GM12878 (cell line): Measurements from ENCODE around the gene DESI1. TPM values are rescaled to one million over a fixed set of nuclear protein-coding genes. Genes with fewer than 3 reads are reported as not detected.

Source experiments
- ATAC-seq: fragments of 200-7000 bp; cut with Tn5 transposase; 3 replicates; pipeline ENCODE4 v1.9.1; 2020; ENCODE audit warnings: mild to moderate bottlenecking, moderate library complexity
- BruUV-seq: library from RNA; stranded (reverse); fragments of 400-500 nt; replicated peaks from 2 replicates; lab custom pipeline; 2021; lab: Mats Ljungman, UMichigan
- CTCF ChIA-PET: fragments of 300-600 bp; sonication (Branson Sonifier 250); formaldehyde crosslinking; extraction: SDS; loops from one replicate; lab custom pipeline; 2021; ENCODE audit warnings: inconsistent platforms; lab: Yijun Ruan, JAX
- POLR2A ChIA-PET: fragments of 350-600 bp; formaldehyde crosslinking; extraction: SDS; loops from one replicate; lab custom pipeline; 2021; ENCODE audit warnings: inconsistent platforms; lab: Charles Lee
- RAD21 ChIA-PET: fragments of 300-600 bp; sonication (Branson Sonifier 250); formaldehyde crosslinking; loops from one replicate; lab custom pipeline; 2023; ENCODE audit warnings: antibody characterized with exemption; ENCODE audit not compliant: unreplicated experiment; lab: Charles Lee
- SMC1A ChIA-PET: fragments of 300-600 bp; sonication (Branson Sonifier 250); formaldehyde crosslinking; loops from one replicate; lab custom pipeline; 2023; ENCODE audit not compliant: unreplicated experiment, uncharacterized antibody; lab: Charles Lee
- DNase-seq: peaks from one replicate; pipeline ENCODE4 v3.0.0-alpha.2; 2011; ENCODE audit warnings: low read depth, low spot score
- FAIRE-seq: peaks from 3 replicates; lab custom pipeline; 2011; peaks lifted over from hg19 to GRCh38; lab: Jason Lieb, UNC
- H2AFZ ChIP-seq: 2 replicates; pipeline ENCODE4 v1.6.0; 2011; ENCODE audit warnings: low read depth, low read length, control low read depth; ENCODE audit not compliant: control insufficient read depth
- H3K27ac ChIP-seq: 2 replicates; pipeline ENCODE4 v1.5.1; 2011; ENCODE audit warnings: control low read depth; ENCODE audit not compliant: control insufficient read depth, insufficient read depth
- H3K27me3 ChIP-seq, 2 experiments: replicated peaks in 1 of 2; 2 replicates each; pipeline versions ENCODE4 v1.6.0 to v1.6.1; 2011; ENCODE audit warnings: low read length in 1 of 2; ENCODE audit not compliant: control insufficient read depth in 2 of 2, insufficient read depth in 2 of 2
- H3K36me3 ChIP-seq, 2 experiments: 2 replicates each; pipeline ENCODE4 v1.5.1; 2011; ENCODE audit warnings: low read length in 1 of 2; ENCODE audit not compliant: control insufficient read depth in 2 of 2, insufficient read depth in 2 of 2
- H3K4me1 ChIP-seq: 2 replicates; pipeline ENCODE4 v1.6.1; 2011; ENCODE audit warnings: mild to moderate bottlenecking, low read length, moderate library complexity, mixed read lengths; ENCODE audit not compliant: control insufficient read depth, insufficient read depth
- H3K4me2 ChIP-seq: 2 replicates; pipeline ENCODE4 v1.6.0; 2011; ENCODE audit warnings: control low read depth; ENCODE audit not compliant: control insufficient read depth, insufficient read depth
- H3K4me3 ChIP-seq: fragments of 200-600 bp; sonication (generic); 2 replicates; pipeline ENCODE4 v1.5.1; 2016
- H3K79me2 ChIP-seq: 2 replicates; pipeline ENCODE4 v1.6.0; 2011; ENCODE audit warnings: low read length; ENCODE audit not compliant: control insufficient read depth, insufficient read depth
- H3K9ac ChIP-seq: 2 replicates; pipeline ENCODE4 v1.8.0; 2011; ENCODE audit warnings: low read length, control low read depth, mixed read lengths; ENCODE audit not compliant: control insufficient read depth, insufficient read depth
- H3K9me3 ChIP-seq: replicated peaks from 3 replicates; pipeline ENCODE4 v1.5.1; 2011; ENCODE audit warnings: mild to moderate bottlenecking, low read length; ENCODE audit not compliant: control insufficient read depth, insufficient read depth
- H4K20me1 ChIP-seq: 2 replicates; pipeline ENCODE4 v1.6.0; 2011; ENCODE audit not compliant: control insufficient read depth, insufficient read depth
- ATF7 ChIP-seq: fragments of 450-650 bp; IDR thresholded peaks from 2 replicates; pipeline ENCODE4 v1.6.1; 2016; ENCODE audit warnings: low read depth, mild to moderate bottlenecking
- BCL11A ChIP-seq: IDR thresholded peaks from 2 replicates; pipeline ENCODE4 v1.6.1; 2011; ENCODE audit warnings: low read depth, low read length
- ETV6 ChIP-seq, 2 experiments: fragments of 450-650 bp in 1 of 2; IDR thresholded peaks in 1 of 2; conservative IDR thresholded peaks in 1 of 2; 2 replicates each; pipeline ENCODE4 v1.6.1; 2014; ENCODE audit warnings: antibody characterized with exemption in 1 of 2, borderline replicate concordance in 1 of 2, low read depth in 1 of 2, mild to moderate bottlenecking in 1 of 2, moderate library complexity in 1 of 2
- FOXM1 ChIP-seq: IDR thresholded peaks from 2 replicates; pipeline ENCODE4 v1.6.1; 2012; ENCODE audit warnings: low read depth, mild to moderate bottlenecking, inconsistent platforms, low read length, moderate library complexity
- IKZF2 ChIP-seq, 2 experiments: fragments of 450-650 bp; IDR thresholded peaks; 2 replicates each; pipeline ENCODE4 v1.6.1; 2017; ENCODE audit warnings: mild to moderate bottlenecking in 2 of 2, moderate library complexity in 2 of 2
- MEF2A ChIP-seq: IDR thresholded peaks from 2 replicates; pipeline ENCODE4 v1.6.1; 2011; ENCODE audit warnings: low read depth, mild to moderate bottlenecking, low read length, moderate library complexity; ENCODE audit not compliant: insufficient read depth
- MXI1 ChIP-seq: fragments of 150-350 bp; IDR thresholded peaks from 2 replicates; pipeline ENCODE4 v1.6.1; 2011; ENCODE audit warnings: low read depth, mild to moderate bottlenecking, inconsistent platforms, low read length, improper control_type of control experiment
- POLR2AphosphoS2 ChIP-seq: IDR thresholded peaks from 2 replicates; pipeline ENCODE4 v1.6.1; 2011; ENCODE audit warnings: low read depth, mild to moderate bottlenecking, low read length, improper control_type of control experiment, moderate library complexity
- SMAD1 ChIP-seq: fragments of 450-650 bp; IDR thresholded peaks from 2 replicates; pipeline ENCODE4 v1.6.1; 2018; ENCODE audit warnings: mild to moderate bottlenecking, low read depth; ENCODE audit not compliant: partially characterized antibody
- SMARCA5 ChIP-seq: fragments of 450-650 bp; IDR thresholded peaks from 2 replicates; pipeline ENCODE4 v1.6.1; 2017; ENCODE audit warnings: mild to moderate bottlenecking
- TAF1 ChIP-seq: IDR thresholded peaks from 2 replicates; pipeline ENCODE4 v1.6.1; 2011; ENCODE audit warnings: mild to moderate bottlenecking, low read depth, low read length, borderline replicate concordance
- TARDBP ChIP-seq: IDR thresholded peaks from 2 replicates; pipeline ENCODE4 v1.6.1; 2016; ENCODE audit warnings: borderline replicate concordance
- ZNF207 ChIP-seq: fragments of 450-650 bp; IDR thresholded peaks from 2 replicates; pipeline ENCODE4 v1.6.1; 2014; ENCODE audit warnings: antibody characterized with exemption, mild to moderate bottlenecking, borderline replicate concordance
- WGBS: methylation state at CpG from one replicate; pipeline ENCODE4 v1.1.6; 2016; ENCODE audit warnings: low lambda C conversion rate; ENCODE audit not compliant: insufficient replicate concordance, insufficient coverage; ENCODE audit errors: missing lambda C conversion rate; 5-methylcytosine and 5-hydroxymethylcytosine counted together
- in situ Hi-C: fragments of 300-500 bp; cut with MboI; formaldehyde crosslinking; loops from 9 replicates; pipeline ENCODE4 v1.14.3; 2018; ENCODE audit warnings: mixed read lengths
- intact Hi-C: fragments of 100-400 bp; cut with micrococcal nuclease; formaldehyde crosslinking; loops from one replicate; pipeline ENCODE4 v1.14.2; 2022; ENCODE audit not compliant: unreplicated experiment
- polyA plus RNA-seq, 11 experiments: library from polyadenylated mRNA; depleted of rRNA in 4 of 11; unstranded in 6 of 11; stranded (reverse) in 5 of 11; fragments of >200 nt; fragmentation: Nextera tagmentation in 4 of 11; fragmentation: Illumina TruSeq in 1 of 11; extraction: Ambion mirVana in 4 of 11; extraction: Trizol in 1 of 11; gene quantifications; 1 replicate in 1 of 11; 2 replicates in 10 of 11; pipeline versions ENCODE4 v1.2.1 to v1.2.3, GENCODE V29; 2011 to 2016; ENCODE audit warnings: inconsistent platforms in 2 of 11, missing spikeins in 2 of 11, low read depth in 1 of 11
- total RNA-seq, 4 experiments: library from RNA; depleted of rRNA in 3 of 4; stranded (reverse); fragments of >200 nt in 3 of 4; fragmentation: Illumina TruSeq in 1 of 4; extraction: Trizol in 1 of 4; gene quantifications; 2 replicates each; pipeline versions ENCODE4 v1.2.1 to v1.2.3, GENCODE V29; 2013 to 2021
- TF ChIP-seq, protein P1 (sequence below): fragments of 450-650 bp; IDR thresholded peaks from 2 replicates; pipeline ENCODE4 v1.6.1; 2017; ENCODE audit warnings: low read depth, mild to moderate bottlenecking, moderate library complexity
- TF ChIP-seq, protein P2 (sequence below): IDR thresholded peaks from 2 replicates; pipeline ENCODE4 v1.6.1; 2011; ENCODE audit warnings: borderline replicate concordance, low read depth, mild to moderate bottlenecking, moderate library complexity, mixed read lengths, low read length; ENCODE audit not compliant: insufficient read depth; ENCODE audit errors: extremely low read length
- TF ChIP-seq, protein P3 (sequence below): fragments of 150-350 bp; IDR thresholded peaks from 2 replicates; pipeline ENCODE4 v1.6.1; 2014; ENCODE audit warnings: mild to moderate bottlenecking, low read depth, low read length
- TF ChIP-seq, protein P4 (sequence below): IDR thresholded peaks from 2 replicates; pipeline ENCODE4 v1.6.1; 2011; ENCODE audit warnings: low read depth, mild to moderate bottlenecking, low read length, moderate library complexity, borderline replicate concordance; ENCODE audit errors: extremely low read depth

Gene DESI1
- total and polyA plus RNA-seq, 10 of the 15 experiments (the other 5 are each of a cell fraction or from before 2014, with no cell fraction given): 8.0 to 76.8 (median 40.6) TPM

DNA sequence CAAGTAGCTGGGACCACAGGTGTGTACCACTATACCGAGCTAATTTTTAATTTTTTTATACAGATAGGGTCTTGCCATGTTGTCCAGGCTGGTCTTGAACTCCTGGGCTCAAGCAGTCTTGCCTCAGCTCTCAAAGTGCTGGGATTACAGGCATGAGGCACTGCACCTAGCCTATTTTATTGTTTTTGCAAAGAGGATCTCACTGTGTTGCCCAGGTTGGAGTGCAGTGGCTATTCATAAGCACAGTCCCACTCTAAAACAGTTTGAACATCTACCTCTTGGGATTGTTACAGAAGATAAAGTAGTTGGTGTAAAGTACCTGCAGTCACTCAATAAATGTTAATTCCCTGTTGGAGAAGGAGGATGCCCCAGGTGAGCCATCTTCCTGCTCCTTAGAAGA lies 29.4 kb upstream of the DESI1 start:
- ChIA-PET RAD21 (no interaction called here), CTCF (interaction anchor here (1.3 to 1.7 kb wide), 2 partner anchors 10 to 47 kb away, joined by 3 to 6 read pairs; no protein-coding TSS in a partner anchor), SMC1A (interaction anchor here (0.9 to 1.7 kb wide), 2 partner anchors 11 to 14 kb away, joined by 3 to 7 read pairs; no protein-coding TSS in a partner anchor), POLR2A (interaction anchor here (0.5 kb wide), 1 partner anchor 18 kb away, joined by 3 read pairs; no protein-coding TSS in a partner anchor)
- no peak overlapping the region for H3K27ac ChIP-seq
- no TSS peak for BruUV-seq
- FAIRE-seq (no peak), ATAC-seq (no peak), DNase-seq (no peak)
- no peaks in the 10 kb centered on the region; the same call in 1 of the 2 replicates for H3K79me2 ChIP-seq
- H2AFZ ChIP-seq: no peak overlapping the region
- no peaks in the 10 kb centered on the region for H3K4me1 ChIP-seq
- WGBS: 100% methylated on average over 1 of the region's 1 CpG
- H3K9me3 ChIP-seq: no peaks in the 10 kb centered on the region
- H3K36me3 ChIP-seq: peaks cover 16 to 46% of the 10 kb centered on the region in 2 experiments
- intact Hi-C loops: no loop called here
- TF ChIP-seq MEF2A (no peak), SMARCA5 (no peak), TARDBP (no peak), MXI1 (no peak), ZNF207 (no peak), ETV6 (conservative IDR thresholded peaks at IDR 0.05 in 1 of 2, IDR thresholded peaks at IDR 0.05 in 1 of 2; ENCODE audit: borderline replicate concordance in 1 of 2, low read depth in 1 of 2) (no peak), BCL11A (no peak), ATF7 (no peak), SMAD1 (no peak), FOXM1 (no peak), IKZF2 (IDR thresholded peaks at IDR 0.05) (no peak), TAF1 (no peak), POLR2AphosphoS2 (no peak)
- TF ChIP-seq, protein P1, sequence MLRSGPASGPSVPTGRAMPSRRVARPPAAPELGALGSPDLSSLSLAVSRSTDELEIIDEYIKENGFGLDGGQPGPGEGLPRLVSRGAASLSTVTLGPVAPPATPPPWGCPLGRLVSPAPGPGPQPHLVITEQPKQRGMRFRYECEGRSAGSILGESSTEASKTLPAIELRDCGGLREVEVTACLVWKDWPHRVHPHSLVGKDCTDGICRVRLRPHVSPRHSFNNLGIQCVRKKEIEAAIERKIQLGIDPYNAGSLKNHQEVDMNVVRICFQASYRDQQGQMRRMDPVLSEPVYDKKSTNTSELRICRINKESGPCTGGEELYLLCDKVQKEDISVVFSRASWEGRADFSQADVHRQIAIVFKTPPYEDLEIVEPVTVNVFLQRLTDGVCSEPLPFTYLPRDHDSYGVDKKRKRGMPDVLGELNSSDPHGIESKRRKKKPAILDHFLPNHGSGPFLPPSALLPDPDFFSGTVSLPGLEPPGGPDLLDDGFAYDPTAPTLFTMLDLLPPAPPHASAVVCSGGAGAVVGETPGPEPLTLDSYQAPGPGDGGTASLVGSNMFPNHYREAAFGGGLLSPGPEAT: no peak
- TF ChIP-seq, protein P2, sequence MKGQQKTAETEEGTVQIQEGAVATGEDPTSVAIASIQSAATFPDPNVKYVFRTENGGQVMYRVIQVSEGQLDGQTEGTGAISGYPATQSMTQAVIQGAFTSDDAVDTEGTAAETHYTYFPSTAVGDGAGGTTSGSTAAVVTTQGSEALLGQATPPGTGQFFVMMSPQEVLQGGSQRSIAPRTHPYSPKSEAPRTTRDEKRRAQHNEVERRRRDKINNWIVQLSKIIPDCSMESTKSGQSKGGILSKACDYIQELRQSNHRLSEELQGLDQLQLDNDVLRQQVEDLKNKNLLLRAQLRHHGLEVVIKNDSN: no peak
- TF ChIP-seq, protein P3, sequence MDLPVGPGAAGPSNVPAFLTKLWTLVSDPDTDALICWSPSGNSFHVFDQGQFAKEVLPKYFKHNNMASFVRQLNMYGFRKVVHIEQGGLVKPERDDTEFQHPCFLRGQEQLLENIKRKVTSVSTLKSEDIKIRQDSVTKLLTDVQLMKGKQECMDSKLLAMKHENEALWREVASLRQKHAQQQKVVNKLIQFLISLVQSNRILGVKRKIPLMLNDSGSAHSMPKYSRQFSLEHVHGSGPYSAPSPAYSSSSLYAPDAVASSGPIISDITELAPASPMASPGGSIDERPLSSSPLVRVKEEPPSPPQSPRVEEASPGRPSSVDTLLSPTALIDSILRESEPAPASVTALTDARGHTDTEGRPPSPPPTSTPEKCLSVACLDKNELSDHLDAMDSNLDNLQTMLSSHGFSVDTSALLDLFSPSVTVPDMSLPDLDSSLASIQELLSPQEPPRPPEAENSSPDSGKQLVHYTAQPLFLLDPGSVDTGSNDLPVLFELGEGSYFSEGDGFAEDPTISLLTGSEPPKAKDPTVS: no peak
- TF ChIP-seq, protein P4, sequence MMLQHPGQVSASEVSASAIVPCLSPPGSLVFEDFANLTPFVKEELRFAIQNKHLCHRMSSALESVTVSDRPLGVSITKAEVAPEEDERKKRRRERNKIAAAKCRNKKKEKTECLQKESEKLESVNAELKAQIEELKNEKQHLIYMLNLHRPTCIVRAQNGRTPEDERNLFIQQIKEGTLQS: no peak
- H3K9ac ChIP-seq: no peak overlapping the region
- H3K4me2 ChIP-seq: no peak overlapping the region
- in situ Hi-C loops: no loop called here
- no peak overlapping the region for H3K4me3 ChIP-seq
- no peaks in the 10 kb centered on the region for H4K20me1 ChIP-seq
- no peaks in the 10 kb centered on the region for H3K27me3 ChIP-seq
